GM19025 (cell line): ENCODE measurements around the gene WWOX.
"Not testable (repeated sequence)": the region's sequence is repeated elsewhere in the genome, so short reads cannot be mapped to it uniquely, and the experiment has no call there.

Experiments used
- ATAC-seq: cut with Tn5 transposase; IDR thresholded peaks from one replicate; pipeline ENCODE4 v1.9.1; 2021; ENCODE audit warnings: mild to moderate bottlenecking, low read depth, moderate library complexity; ENCODE audit not compliant: unreplicated experiment

Gene WWOX

DNA sequence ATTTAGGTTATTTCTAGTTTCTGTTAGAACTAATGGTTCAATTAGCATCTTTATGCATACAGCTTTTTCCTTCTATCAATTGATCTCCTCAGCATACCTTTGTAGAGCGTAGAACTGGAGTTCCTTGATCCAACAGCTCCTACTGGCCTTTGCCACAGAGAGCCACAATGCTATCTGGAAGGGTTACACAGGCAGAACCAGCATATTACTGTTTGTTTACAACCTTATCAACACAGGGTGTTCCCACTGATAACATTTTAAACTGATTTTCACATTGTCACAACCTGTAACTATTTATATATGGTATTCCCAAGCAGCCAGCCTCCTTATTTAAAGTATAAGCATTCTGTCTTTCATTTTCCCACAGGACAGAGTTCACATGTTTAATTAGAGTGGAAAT lies 1118.9 kb downstream of the WWOX start:
- ATAC-seq = no peak

DNA sequence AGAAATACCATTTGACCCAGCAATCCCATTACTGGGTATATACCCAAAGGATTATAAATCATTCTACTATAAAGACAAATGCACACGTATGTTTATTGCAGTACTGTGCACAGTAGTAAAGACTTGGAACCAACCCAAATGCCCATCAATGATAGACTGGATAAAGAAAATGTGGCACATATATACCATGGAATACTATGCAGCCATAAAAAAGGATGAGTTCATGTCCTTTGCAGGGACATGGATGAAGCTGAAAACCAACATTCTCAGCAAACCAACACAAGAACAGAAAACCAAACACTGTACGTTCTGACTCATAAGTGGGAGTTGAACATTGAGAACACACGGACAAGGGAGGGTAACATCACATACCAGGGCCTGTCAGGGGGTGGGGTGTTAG lies 1126.5 kb downstream of the WWOX start:
- ATAC-seq = not testable (repeated sequence)

DNA sequence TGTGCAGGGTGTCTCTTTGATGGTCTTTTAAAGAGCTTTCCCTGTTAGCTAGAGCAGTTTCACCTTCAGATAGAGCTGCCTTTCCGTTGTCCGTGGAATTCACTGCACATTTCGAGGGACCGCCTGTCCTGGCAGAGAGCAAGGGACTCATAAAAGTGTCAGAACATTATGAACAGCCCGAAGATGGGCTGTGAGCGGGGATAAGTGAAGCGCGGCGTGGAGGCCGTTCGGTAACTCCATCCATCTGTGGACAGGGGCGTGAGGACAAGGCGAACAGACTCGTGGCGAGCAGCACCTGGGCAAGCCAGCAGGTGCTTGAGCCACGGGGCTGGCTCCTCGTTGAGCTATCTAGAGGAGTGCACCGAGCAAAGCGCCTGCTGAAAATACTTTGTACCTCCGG lies 1129.9 kb downstream of the WWOX start:
- no peak for ATAC-seq

DNA sequence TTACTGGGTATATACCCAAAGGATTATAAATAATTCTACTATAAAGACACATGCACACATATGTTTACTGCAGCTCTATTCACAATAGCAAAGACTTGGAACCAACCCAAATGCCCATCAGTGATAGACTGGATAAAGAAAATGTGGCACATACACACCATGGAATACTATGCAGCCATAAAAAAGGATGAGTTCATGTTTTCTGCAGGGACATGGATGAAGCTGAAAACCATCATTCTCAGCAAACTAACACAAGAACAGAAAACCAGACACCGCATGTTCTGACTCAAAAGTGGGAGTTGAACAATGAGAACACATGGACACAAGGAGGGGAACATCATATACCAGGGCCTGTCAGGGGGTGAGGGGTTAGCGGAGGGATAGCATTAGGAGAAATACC lies 1146.2 kb downstream of the WWOX start:
- not testable (repeated sequence) for ATAC-seq

DNA sequence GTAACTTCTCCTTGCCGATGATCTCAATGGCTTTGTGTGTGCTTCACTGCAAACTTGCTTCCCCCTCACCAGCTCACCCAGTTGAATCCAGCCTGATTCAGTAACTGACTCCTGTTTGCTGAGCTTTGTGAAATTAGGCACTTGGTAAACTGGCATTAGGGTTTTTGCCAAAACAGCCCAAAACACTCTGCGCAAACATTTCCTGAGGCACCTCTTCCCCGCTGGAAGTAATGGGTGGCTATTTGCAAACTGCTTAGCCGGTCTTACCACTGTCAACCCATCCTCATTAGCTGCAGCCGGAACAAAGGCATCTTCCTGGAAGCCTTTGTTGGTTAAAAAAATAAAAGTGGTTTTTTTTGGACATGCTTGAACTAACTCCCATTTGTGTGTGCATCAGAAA lies 1147.9 kb downstream of the WWOX start:
- no peak for ATAC-seq

DNA sequence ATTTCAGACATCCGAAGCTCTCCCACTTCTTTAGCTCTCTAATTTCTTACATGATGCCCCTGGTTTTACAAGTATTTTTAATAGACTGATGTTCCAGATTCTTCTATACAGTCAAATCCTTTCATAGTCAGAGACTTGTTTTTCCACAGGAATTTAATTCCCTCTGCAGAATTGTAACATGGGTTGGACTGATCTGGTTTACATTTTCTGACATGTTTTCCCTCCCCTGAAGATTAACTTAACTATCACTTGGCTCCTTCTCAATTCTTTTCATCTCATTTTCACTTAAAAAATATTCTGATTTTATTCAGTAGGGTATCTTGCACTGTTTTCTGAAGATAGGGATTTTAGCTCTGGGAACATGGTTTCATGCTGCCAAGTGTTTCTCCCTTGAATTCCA lies 1148.9 kb downstream of the WWOX start:
- ATAC-seq = no peak

DNA sequence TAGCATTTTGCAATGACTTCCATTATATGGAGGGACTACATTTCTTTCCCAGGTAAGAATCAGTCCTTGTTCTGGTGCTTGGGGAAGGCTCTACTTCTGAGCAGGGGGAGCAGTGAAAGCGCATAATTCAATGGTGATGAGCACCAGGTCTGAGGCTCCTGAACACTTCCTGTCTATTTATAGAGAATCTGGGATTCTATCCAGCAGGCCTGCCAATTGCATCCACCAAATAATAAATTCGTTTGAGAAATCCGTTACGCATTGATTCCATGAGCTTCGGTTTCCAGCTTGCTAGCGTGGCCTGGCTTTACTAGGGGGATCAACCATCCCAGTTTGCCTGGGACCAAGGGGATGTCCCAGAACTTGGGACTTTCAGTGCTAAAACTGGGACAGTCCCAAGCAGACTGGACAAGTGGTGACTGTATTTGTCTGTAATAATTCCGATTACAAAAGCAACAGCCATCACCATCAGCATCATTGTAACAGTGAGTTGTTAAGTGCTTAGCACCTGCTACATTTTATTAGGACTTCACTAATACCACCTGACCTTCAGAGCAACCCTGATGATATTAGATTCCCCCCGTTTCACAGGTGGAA lies 1151.1 kb downstream of the WWOX start:
- no peak for ATAC-seq

DNA sequence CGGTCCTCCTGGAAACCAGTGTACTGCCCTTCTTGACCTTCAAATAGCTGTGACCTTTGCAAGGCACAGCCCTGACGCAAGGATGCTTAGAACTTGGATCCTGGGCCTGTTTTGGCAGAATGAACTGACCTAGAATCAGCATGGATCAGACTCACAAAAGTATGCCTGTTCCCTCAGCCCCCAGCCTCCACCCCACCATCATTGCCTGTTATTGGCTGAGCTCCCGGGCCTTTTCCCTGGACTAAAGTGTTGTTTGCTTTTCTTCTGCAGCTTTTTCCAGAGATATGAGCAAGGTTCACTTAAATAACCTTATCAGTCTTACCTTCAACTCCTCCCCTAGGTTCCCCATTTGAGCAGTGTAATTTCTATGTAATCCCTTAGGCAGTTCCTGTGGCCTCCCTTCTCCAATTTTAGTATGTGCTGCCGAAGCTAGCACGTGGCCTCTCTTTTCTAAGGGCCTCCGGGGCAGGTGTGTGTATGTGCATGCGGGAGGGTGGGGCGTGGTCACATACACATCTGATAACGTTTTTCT lies 1153.7 kb downstream of the WWOX start:
- no peak for ATAC-seq

DNA sequence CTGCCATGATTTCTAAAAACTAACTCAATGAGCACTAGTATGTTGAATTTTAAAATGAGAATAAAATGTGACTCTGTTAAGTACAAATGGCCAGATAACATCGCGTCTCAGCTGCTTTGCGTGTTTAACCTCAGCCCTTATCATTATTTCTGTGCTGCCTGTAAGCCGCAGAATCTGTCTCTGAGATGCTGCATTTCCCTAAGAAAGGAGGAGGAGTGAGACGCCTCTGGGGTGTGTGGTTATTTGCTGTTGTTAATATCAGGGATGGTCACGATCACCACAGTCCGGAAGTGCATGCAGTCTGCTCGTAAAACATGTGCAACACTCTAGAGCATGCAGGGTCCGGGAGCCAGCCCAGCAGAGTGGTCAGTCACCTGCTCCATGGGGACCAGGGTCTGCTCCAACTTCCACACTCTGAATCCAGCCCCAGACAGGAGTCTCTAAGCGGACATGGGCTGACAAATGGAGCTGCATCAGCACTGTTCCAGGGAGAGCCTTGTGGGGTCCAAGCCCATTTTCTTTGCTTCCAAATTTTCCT lies 1158.6 kb downstream of the WWOX start:
- no peak for ATAC-seq

DNA sequence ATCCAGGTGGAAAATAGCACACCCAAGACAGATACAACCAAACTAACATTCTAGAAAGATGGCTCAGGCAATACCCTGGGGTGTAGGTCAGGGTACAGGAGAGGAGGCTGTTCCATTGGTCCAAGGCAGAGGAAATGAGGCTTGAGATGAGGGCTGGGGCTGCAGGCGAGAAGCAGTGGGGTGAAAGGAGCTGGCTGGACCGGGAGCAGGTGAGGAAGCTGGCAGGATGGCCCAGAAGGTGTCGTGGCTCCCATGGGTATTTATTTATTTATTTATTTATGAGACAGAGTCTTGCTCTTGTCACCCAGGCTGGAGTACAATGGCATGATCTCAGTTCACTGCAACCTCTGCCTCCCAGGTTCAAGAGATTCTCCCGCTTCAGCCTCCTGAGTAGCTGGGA lies 1161.4 kb downstream of the WWOX start:
- ATAC-seq = not testable (repeated sequence)

DNA sequence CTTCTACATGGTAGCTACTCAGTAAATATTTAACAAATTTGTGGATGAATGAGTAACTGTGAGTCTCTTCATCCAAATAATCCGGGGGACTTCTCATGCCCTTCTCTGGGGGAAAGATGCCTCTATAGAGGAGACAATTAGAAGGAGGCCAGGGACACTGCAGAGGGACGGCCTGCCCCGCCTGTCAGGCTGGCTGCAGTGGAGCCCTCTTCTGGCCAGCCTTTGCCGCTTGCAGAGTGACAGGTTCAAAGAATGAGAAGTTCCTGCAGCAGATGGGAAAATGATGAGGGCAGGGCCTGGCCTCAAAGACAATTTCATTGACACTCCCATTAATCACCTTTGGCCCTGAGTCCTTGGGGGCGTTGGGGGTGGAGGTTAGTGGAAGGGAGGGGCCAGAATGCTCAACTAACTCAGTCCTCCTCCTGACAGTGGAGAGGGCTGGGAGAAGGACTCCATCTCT lies 1162.1 kb downstream of the WWOX start:
- no peak for ATAC-seq

DNA sequence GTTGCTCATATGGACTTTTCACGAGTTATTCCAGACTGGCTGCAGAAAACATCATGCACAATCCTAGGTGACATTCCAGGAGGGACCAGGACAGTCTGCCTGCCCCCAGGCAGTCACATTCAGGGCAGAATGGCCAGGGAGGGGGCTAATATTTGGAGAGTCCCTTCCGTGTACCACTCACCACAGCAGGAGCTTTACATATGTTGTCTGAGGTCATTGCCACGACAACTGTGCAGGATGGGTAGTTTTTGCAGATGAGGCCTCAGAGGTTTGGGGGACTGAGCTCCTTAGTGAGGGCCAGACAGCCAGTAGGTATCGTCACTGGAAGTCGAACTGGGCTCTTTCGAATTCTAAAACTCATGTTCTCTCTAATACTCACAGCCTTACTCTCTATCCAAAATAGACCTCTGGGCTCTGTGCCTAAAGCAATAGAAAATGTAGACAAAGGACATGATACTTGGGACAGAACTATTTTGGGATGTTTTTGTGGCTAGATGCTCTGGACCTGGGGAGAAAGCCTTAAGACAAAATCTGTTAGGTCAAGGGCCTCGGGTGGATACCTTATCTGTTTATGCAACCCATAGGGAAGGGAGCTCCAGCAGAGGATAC lies 1162.6 kb downstream of the WWOX start:
- no peak for ATAC-seq
